GM12878 (cell line): ENCODE results near the gene SPG7. TPM values are rescaled to one million over a fixed set of nuclear protein-coding genes. Genes with fewer than 3 reads are reported as not detected.

Source experiments
- ATAC-seq: fragments of 200-7000 bp; cut with Tn5 transposase; 3 replicates; pipeline ENCODE4 v1.9.1; 2020; ENCODE audit warnings: mild to moderate bottlenecking, moderate library complexity
- BruUV-seq: library from RNA; stranded (reverse); fragments of 400-500 nt; replicated peaks from 2 replicates; lab custom pipeline; 2021; lab: Mats Ljungman, UMichigan
- CTCF ChIA-PET: fragments of 300-600 bp; sonication (Branson Sonifier 250); formaldehyde crosslinking; extraction: SDS; loops from one replicate; lab custom pipeline; 2021; ENCODE audit warnings: inconsistent platforms; lab: Yijun Ruan, JAX
- POLR2A ChIA-PET: fragments of 350-600 bp; formaldehyde crosslinking; extraction: SDS; loops from one replicate; lab custom pipeline; 2021; ENCODE audit warnings: inconsistent platforms; lab: Charles Lee
- RAD21 ChIA-PET: fragments of 300-600 bp; sonication (Branson Sonifier 250); formaldehyde crosslinking; loops from one replicate; lab custom pipeline; 2023; ENCODE audit warnings: antibody characterized with exemption; ENCODE audit not compliant: unreplicated experiment; lab: Charles Lee
- SMC1A ChIA-PET: fragments of 300-600 bp; sonication (Branson Sonifier 250); formaldehyde crosslinking; loops from one replicate; lab custom pipeline; 2023; ENCODE audit not compliant: unreplicated experiment, uncharacterized antibody; lab: Charles Lee
- DNase-seq: peaks from one replicate; pipeline ENCODE4 v3.0.0-alpha.2; 2011; ENCODE audit warnings: low read depth, low spot score
- FAIRE-seq: peaks from 3 replicates; lab custom pipeline; 2011; peaks lifted over from hg19 to GRCh38; lab: Jason Lieb, UNC
- H2AFZ ChIP-seq: 2 replicates; pipeline ENCODE4 v1.6.0; 2011; ENCODE audit warnings: low read depth, low read length, control low read depth; ENCODE audit not compliant: control insufficient read depth
- H3K27ac ChIP-seq: 2 replicates; pipeline ENCODE4 v1.5.1; 2011; ENCODE audit warnings: control low read depth; ENCODE audit not compliant: control insufficient read depth, insufficient read depth
- H3K27me3 ChIP-seq, 2 experiments: replicated peaks in 1 of 2; 2 replicates each; pipeline versions ENCODE4 v1.6.0 to v1.6.1; 2011; ENCODE audit warnings: low read length in 1 of 2; ENCODE audit not compliant: control insufficient read depth in 2 of 2, insufficient read depth in 2 of 2
- H3K36me3 ChIP-seq, 2 experiments: 2 replicates each; pipeline ENCODE4 v1.5.1; 2011; ENCODE audit warnings: low read length in 1 of 2; ENCODE audit not compliant: control insufficient read depth in 2 of 2, insufficient read depth in 2 of 2
- H3K4me1 ChIP-seq: 2 replicates; pipeline ENCODE4 v1.6.1; 2011; ENCODE audit warnings: mild to moderate bottlenecking, low read length, moderate library complexity, mixed read lengths; ENCODE audit not compliant: control insufficient read depth, insufficient read depth
- H3K4me2 ChIP-seq: 2 replicates; pipeline ENCODE4 v1.6.0; 2011; ENCODE audit warnings: control low read depth; ENCODE audit not compliant: control insufficient read depth, insufficient read depth
- H3K4me3 ChIP-seq: fragments of 200-600 bp; sonication (generic); 2 replicates; pipeline ENCODE4 v1.5.1; 2016
- H3K79me2 ChIP-seq: 2 replicates; pipeline ENCODE4 v1.6.0; 2011; ENCODE audit warnings: low read length; ENCODE audit not compliant: control insufficient read depth, insufficient read depth
- H3K9ac ChIP-seq: 2 replicates; pipeline ENCODE4 v1.8.0; 2011; ENCODE audit warnings: low read length, control low read depth, mixed read lengths; ENCODE audit not compliant: control insufficient read depth, insufficient read depth
- H3K9me3 ChIP-seq: replicated peaks from 3 replicates; pipeline ENCODE4 v1.5.1; 2011; ENCODE audit warnings: mild to moderate bottlenecking, low read length; ENCODE audit not compliant: control insufficient read depth, insufficient read depth
- H4K20me1 ChIP-seq: 2 replicates; pipeline ENCODE4 v1.6.0; 2011; ENCODE audit not compliant: control insufficient read depth, insufficient read depth
- CHD1 ChIP-seq: IDR thresholded peaks from 2 replicates; pipeline ENCODE4 v1.6.1; 2012; ENCODE audit warnings: low read depth, low read length, improper control_type of control experiment
- MLLT1 ChIP-seq: fragments of 450-650 bp; IDR thresholded peaks from 2 replicates; pipeline ENCODE4 v1.6.1; 2016; ENCODE audit warnings: mild to moderate bottlenecking
- MTA2 ChIP-seq: fragments of 450-650 bp; IDR thresholded peaks from 2 replicates; pipeline ENCODE4 v1.6.1; 2016; ENCODE audit warnings: low read depth, mild to moderate bottlenecking, moderate library complexity
- NKRF ChIP-seq: fragments of 450-650 bp; conservative IDR thresholded peaks from 2 replicates; pipeline ENCODE4 v1.6.1; 2017; ENCODE audit warnings: mild to moderate bottlenecking, moderate library complexity
- RFX5 ChIP-seq: IDR thresholded peaks from 2 replicates; pipeline ENCODE4 v1.6.1; 2011; ENCODE audit warnings: low read depth, low read length, improper control_type of control experiment
- ZBTB33 ChIP-seq: fragments of 450-650 bp; IDR thresholded peaks from 2 replicates; pipeline ENCODE4 v1.6.1; 2017; ENCODE audit warnings: mild to moderate bottlenecking
- WGBS: methylation state at CpG from one replicate; pipeline ENCODE4 v1.1.6; 2016; ENCODE audit warnings: low lambda C conversion rate; ENCODE audit not compliant: insufficient replicate concordance, insufficient coverage; ENCODE audit errors: missing lambda C conversion rate; 5-methylcytosine and 5-hydroxymethylcytosine counted together
- in situ Hi-C: fragments of 300-500 bp; cut with MboI; formaldehyde crosslinking; loops from 9 replicates; pipeline ENCODE4 v1.14.3; 2018; ENCODE audit warnings: mixed read lengths
- intact Hi-C: fragments of 100-400 bp; cut with micrococcal nuclease; formaldehyde crosslinking; loops from one replicate; pipeline ENCODE4 v1.14.2; 2022; ENCODE audit not compliant: unreplicated experiment
- polyA plus RNA-seq, 11 experiments: library from polyadenylated mRNA; depleted of rRNA in 4 of 11; unstranded in 6 of 11; stranded (reverse) in 5 of 11; fragments of >200 nt; fragmentation: Nextera tagmentation in 4 of 11; fragmentation: Illumina TruSeq in 1 of 11; extraction: Ambion mirVana in 4 of 11; extraction: Trizol in 1 of 11; gene quantifications; 1 replicate in 1 of 11; 2 replicates in 10 of 11; pipeline versions ENCODE4 v1.2.1 to v1.2.3, GENCODE V29; 2011 to 2016; ENCODE audit warnings: inconsistent platforms in 2 of 11, missing spikeins in 2 of 11, low read depth in 1 of 11
- total RNA-seq, 4 experiments: library from RNA; depleted of rRNA in 3 of 4; stranded (reverse); fragments of >200 nt in 3 of 4; fragmentation: Illumina TruSeq in 1 of 4; extraction: Trizol in 1 of 4; gene quantifications; 2 replicates each; pipeline versions ENCODE4 v1.2.1 to v1.2.3, GENCODE V29; 2013 to 2021

The SPG7 gene
- total and polyA plus RNA-seq, 10 of the 15 experiments (the other 5 are each of a cell fraction or from before 2014, with no cell fraction given) = 5.9 to 75.9 (median 52.5) TPM

- TF ChIP-seq MLLT1 (no peak), RFX5 (no peak), MTA2 (no peak), CHD1 (no peak)
These were observed 9.4 kb upstream of the SPG7 start (continued) for GRCh38 chr16:89498839-89499238.

GRCh38 chr16:89499767-89500166 lies 8.4 kb upstream of the SPG7 start:
- H3K9me3 ChIP-seq = no peaks in the 10 kb centered on the region
- no peak overlapping the region for H3K27ac ChIP-seq
- intact Hi-C loops (no loop called here), in situ Hi-C loops (no loop called here)
- TF ChIP-seq NKRF = no peak
- TF ChIP-seq ZBTB33 = no peak
- no peaks in the 10 kb centered on the region for H3K79me2 ChIP-seq
- no peak overlapping the region for H3K9ac ChIP-seq
- FAIRE-seq = no peak
- H2AFZ ChIP-seq = no peak overlapping the region
- CTCF ChIA-PET = no interaction called here
- no peaks in the 10 kb centered on the region for H4K20me1 ChIP-seq
- POLR2A ChIA-PET = interaction anchor here (0.6 to 1.2 kb wide), 2 partner anchors 90 to 472 kb away, joined by 3 to 5 read pairs; no protein-coding TSS in a partner anchor
- ATAC-seq = no peak
- H3K4me2 ChIP-seq = no peak overlapping the region
- RAD21 ChIA-PET = no interaction called here
- 100% methylated on average over 3 of the region's 3 CpGs for WGBS
- no TSS peak for BruUV-seq
- no peaks in the 10 kb centered on the region for H3K27me3 ChIP-seq
- H3K36me3 ChIP-seq = peaks cover 0 to 2% of the 10 kb centered on the region in 2 experiments; a peak in 1 of 4 replicates
- no peaks in the 10 kb centered on the region for H3K4me1 ChIP-seq
- DNase-seq = no peak
- SMC1A ChIA-PET = no interaction called here
- H3K4me3 ChIP-seq = no peak overlapping the region
